HG03520 (cell line): ENCODE data around the gene SHISA7.

ENCODE experiments used
- ATAC-seq: cut with Tn5 transposase; IDR thresholded peaks from one replicate; pipeline ENCODE4 v1.9.1; 2021; ENCODE audit warnings: mild to moderate bottlenecking, moderate library complexity; ENCODE audit not compliant: unreplicated experiment

SHISA7 gene

DNA sequence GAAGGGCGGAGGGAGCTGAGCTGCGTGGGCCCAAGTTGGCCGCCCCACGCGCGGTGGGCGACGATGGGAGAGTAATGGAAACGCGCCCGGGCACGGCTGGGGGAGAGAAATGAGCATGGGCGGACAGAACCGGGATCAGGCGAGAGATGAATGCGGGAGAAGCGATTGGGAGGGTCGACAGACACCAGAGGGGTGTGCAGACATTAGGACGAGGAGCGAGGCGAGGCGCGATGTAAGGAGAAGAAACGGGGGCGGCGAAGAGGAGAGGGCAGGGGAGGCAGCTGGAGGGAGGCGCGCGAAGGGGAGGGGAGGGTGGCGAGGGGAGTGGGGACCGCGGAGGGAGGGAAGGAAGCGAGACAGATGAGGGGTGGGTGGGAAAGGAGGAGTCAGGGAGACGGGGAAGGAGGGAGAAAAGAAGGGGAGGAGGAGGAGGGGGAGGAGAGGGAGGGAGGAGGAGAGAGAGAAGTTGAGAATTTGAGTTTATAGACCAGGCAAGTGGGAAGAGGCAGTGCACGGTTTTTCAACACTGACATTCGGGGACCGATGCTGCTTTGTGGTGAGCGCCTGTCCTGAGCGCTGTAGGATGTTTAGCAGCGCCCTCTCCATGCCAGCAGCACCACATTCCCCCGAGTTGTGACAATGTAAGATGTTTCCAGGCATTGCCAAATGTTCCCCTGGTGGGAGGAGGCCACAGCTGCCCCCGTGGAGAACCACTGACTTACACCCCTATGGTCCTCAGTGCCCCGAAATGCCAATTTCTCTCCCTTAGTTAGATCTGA, at the start of gene SHISA7:
SHISA7 (minus strand) TSS at position 256 of the 779 bp plus-strand sequence. CDS start 437 bp downstream, outside the sequence.
- no peak for ATAC-seq

- ATAC-seq: no peak
These were observed 49.4 kb upstream of the SHISA7 start for GRCh38 chr19:55492362-55492944.

DNA sequence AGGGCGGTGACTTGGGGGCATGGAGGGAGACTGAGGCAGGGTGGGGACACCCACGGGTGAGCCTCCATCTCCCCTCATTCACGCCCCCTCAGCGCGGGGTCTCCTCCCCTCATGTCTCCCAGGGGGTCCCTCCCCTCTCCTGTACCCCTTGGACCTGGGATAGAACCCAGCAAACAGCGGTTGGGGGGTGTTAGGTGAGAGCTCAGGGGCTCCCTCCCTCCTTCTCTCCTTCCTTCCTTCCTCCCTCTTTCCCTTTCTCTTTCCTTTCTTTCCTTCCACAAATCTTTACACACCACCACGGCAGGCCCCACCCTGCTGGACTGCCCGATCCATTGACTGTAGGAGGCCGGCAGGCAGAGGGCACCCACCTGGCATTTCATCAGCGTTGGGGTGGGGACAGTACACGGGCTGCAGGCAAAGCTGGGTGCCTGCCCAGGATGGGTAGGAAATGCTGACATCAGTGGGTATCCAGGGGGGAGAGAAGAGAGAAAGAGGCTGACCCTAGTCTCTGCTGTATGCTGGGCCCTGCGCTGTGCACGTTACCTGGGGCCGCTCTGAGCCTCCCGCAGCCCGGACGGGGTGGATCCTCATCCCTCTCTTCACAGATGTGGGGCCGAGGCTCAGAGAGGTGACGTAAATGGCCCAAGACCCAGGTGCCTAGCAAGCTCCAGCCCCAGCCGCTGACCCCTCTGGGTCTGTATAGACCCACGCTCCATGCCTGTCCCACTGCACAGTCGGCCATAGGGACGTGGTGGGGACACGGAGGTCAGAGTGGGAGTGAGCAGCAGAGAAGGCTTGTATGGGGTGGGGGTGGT, 48.7 kb upstream of the SHISA7 start:
- no peak for ATAC-seq

- ATAC-seq: no peak
These were observed 47.7 kb upstream of the SHISA7 start for GRCh38 chr19:55490478-55491432.

DNA sequence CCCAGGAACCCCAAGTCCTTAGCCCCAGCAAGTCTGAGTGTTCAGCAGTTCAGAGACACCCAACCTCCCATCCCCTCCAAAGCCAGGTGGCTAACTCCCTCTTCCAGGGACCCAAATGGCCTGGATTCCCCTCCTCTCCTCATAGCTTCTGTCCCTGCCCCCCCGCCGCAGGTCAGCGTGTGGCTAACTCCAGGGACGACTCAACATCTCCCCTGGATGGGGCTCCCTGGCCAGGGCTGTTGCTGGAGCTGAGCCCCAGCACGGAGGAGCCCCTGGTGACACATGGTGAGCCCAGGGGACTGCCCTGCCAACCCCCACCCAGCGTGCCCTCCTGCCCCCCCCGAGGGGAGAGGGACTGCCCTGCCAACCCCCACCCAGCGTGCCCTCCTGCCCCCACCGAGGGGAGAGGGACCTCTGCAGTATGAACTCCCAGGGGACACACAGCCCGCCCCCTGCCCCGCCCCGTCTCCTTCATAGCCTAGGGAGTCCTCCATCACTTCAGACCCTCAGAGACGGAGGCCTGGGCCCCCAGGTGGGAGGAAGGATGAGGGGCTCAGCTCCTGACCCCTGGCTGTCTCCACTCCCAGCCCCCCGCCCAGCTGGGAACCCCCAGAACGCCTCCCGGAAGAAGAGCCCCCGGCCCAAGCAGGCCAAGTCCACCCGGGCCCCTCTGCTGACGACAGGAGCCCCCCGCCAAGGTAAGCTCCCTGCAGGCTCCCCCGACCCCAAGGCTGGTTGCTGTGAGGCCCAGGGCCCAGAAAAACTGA, 46.8 kb upstream of the SHISA7 start:
- no peak for ATAC-seq

DNA sequence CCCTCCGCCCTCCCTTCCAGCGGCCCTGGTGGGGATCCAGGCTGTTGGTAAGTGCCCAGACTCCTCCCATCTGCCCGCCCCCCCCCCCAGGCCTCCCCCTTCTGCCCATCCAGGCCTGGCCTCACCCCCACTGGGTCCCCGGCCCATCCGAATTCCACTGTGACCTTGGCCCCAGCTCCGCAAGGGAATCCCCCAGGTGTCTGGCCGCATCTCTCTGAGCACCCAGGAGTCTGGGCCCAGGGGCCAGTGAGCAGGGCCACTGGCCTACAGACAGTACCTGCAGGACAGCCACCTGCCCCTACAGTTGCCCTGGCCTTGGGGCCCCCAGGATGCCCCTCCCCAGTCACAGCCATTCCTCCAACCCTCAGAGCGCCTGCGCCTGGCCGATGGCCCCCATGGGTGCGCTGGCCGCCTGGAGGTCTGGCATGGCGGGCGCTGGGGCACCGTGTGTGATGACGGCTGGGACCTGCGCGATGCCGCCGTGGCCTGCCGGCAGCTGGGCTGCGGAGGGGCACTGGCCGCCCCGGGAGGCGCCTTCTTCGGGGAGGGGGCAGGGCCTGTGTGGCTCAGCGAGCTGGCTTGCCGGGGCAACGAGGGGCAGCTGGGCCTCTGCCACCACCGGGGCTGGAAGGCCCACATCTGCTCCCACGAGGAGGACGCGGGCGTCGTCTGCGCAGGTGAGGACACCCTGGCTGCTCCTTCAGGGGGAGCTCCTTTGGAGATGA, 46.0 kb upstream of the SHISA7 start:
- ATAC-seq: no peak

DNA sequence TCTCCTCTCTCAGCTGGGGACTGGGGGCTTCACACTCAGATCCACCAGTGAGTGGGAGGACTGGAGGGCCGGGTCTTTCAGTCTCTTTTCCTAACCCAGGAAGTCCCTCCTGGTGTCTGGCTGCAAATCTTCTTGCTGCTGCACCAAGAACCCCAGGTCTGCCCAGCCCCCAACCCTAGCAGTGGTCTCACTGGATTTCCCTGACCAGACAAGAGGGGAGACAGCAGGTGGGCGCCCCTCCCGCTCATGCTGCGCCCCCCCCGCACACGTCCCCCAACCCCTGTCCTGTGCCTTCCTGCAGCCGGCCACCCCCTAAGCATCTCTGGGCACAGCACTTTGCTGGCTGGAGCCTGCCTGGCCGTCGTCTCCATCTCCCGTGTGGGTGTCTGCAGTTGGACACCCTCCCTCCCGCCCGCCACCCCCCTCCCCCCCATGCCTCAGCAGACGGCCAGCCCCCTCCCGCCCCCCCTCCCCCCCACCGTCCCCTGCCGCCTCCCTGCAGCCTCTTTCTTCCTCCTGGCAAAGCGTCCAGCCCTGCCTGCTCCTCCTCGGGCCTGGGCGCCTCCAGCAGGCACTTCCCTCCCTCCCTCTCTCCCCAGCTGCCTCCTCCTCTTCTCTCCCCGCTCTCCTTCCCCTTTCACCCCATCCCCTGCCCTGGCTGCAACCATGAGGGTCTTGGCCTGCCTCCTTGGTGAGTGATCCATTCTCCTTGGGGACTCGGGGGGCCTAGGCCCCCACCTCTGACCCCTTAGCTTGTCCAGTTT, 45.0 kb upstream of the SHISA7 start, which contains the start of gene SSC5D:
SSC5D (plus strand) TSS at position 513 of the 764 bp plus-strand sequence; CDS start at position 667, 154 bp downstream.
- ATAC-seq: no peak

DNA sequence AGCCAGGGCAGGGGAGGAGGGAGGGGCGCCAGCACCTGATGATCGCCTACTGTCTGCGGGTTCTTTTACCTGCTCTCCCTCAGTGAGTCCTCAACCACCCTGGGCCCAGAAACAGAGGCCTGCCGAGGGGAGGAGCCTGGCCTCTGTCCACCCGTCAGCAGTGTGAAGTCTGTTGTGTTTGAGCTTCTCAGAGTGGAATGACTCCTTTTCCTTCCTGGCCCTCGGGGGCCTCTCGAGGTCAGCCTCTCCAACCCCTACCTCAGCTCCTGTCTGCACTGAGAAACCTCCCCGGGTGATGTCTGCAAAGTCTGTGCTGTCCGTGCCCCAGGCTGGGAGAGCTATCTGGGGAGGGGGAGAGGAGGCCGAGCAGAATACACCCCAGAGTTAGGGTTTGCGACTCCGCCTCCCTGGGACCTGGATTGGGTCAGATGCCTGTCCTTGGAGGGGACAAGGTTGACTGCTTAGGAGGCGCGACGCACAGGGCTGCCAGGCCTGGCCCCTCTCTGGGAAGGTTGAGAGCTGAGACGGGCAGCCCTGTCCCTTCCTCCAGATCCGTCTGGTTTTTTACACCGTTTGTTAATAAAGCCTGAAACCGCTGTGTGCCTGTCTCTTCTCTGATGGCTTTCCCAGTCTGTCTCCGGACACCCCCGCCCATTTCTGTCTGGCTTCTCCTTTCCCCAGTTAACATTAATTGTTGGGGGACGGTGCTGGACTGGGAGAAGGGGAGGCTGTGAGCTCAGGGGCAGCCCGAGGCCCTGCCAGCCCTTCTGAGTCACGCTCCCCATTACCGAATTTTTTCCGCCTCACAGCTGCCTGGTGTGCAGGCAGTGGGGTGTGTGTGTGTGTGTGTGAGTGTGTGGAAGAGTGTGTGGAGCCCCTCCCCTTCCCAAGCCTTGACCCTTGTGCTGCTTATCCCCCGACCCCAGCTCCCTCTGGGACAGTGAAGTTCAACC, 44.1 kb upstream of the SHISA7 start:
- no peak for ATAC-seq

GRCh38 chr19:55486043-55486970, 43.2 kb upstream of the SHISA7 start:
- ATAC-seq: no peak

DNA sequence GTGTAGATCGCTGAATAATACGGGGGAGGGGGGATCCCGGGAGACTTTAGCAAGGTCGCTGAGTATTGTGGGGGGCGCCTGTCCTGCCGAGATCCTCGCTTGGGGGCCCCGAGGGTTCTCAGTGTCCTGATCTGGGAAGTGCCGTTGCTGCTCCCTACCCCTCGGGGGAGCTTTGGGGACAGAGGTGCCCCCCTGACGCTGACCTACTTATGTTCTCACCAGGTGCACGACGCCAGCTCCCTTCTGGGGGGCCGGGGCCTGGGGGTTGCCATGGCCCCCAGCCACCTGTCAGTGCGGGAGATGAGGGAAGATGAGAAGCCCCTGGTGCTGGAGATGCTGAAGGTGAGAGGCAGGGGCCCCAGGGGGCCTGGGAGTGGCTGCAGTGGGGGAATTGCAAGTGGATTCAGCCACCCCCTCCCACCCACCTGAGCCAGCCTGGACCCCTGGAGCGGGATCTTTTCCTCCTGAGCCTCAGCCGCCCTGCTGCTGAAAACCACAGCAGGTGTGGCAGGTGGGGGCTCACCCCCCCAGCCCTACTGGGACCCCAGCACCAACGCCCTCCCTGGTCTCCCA, 42.4 kb upstream of the SHISA7 start:
- ATAC-seq: no peak

GRCh38 chr19:55484593-55485438, 41.7 kb upstream of the SHISA7 start, which contains the start of gene NAT14:
TSS of gene NAT14 (plus strand) at chr19:55485188. CDS start at chr19:55485709, 521 bp downstream.
- ATAC-seq: no peak

GRCh38 chr19:55483706-55484592, 40.8 kb upstream of the SHISA7 start:
- no peak for ATAC-seq

- ATAC-seq: no peak
These were observed 40.0 kb upstream of the SHISA7 start for GRCh38 chr19:55482967-55483705.
